Lower lobe of right lung (tissue), 2 donors: ENCODE measurements around the gene AVPI1. TPM values are rescaled to one million over a fixed set of nuclear protein-coding genes. Genes with fewer than 3 reads are reported as not detected.

ENCODE experiments used
- ATAC-seq, 2 donors: fragments of 200-7000 bp; cut with Tn5 transposase; one replicate each; pipeline ENCODE4 v1.9.1; 2020 to 2022; ENCODE audit warnings: mild to moderate bottlenecking in 2 of 2, moderate library complexity in 2 of 2
- DNase-seq: peaks from one replicate; pipeline ENCODE4 v3.0.0-alpha.2; 2020
- H3K27ac ChIP-seq: fragments of 200-600 bp; one replicate; pipeline ENCODE4 v1.8.0; 2022
- H3K27me3 ChIP-seq: fragments of 200-600 bp; one replicate; pipeline ENCODE4 v1.8.0; 2022; ENCODE audit warnings: low read depth
- H3K36me3 ChIP-seq: fragments of 200-600 bp; one replicate; pipeline ENCODE4 v1.8.0; 2022; ENCODE audit warnings: mild to moderate bottlenecking
- H3K4me1 ChIP-seq: fragments of 200-600 bp; one replicate; pipeline ENCODE4 v1.8.0; 2022
- H3K4me3 ChIP-seq: fragments of 200-600 bp; one replicate; pipeline ENCODE4 v1.8.0; 2022; ENCODE audit warnings: mild to moderate bottlenecking
- H3K9me3 ChIP-seq: fragments of 200-600 bp; one replicate; pipeline ENCODE4 v1.8.0; 2022
- CTCF ChIP-seq: fragments of 200-600 bp; IDR thresholded peaks from one replicate; pipeline ENCODE4 v1.8.0; 2022; ENCODE audit warnings: antibody characterized with exemption, mild to moderate bottlenecking
- intact Hi-C: fragments of 100-400 bp; cut with DNase I; formaldehyde crosslinking; loops from one replicate; pipeline ENCODE4 v1.11.0; 2022
- total RNA-seq: library from RNA; stranded (reverse); fragmentation: NEBNext Ultra II Directional; extraction: Animal tissue kit (Norgen Biotek cat#: 25700); gene quantifications from one replicate; pipeline ENCODE4 v1.2.1, GENCODE V29; 2021
- donor health status: DM: no; HTN: yes; CAD: no; lungs with severe emphysema.

The AVPI1 gene
- total RNA-seq, 1 donor from 2014 or later: 22.6 TPM

GRCh38 chr10:97676770-97677581, 10.1 kb downstream of the AVPI1 start:
- Histone ChIP-seq H3K27ac (no peak overlapping the region), H3K36me3 (peaks cover 70% of the 10 kb centered on the region), H3K9me3 (no peaks in the 10 kb centered on the region), H3K27me3 (no peaks in the 10 kb centered on the region), H3K4me3 (no peak overlapping the region), H3K4me1 (peaks cover 9% of the 10 kb centered on the region)
- peak; percentile 91 for TF ChIP-seq CTCF
- DNase-seq (no peak), ATAC-seq (peak; percentile 88 to 89)
- intact Hi-C loops: no loop called here

- DNase-seq: no peak
- intact Hi-C loops: no loop called here
- ATAC-seq: no peak
Observed at GRCh38 chr10:97675222-97675621, 11.8 kb downstream of the AVPI1 start.

GRCh38 chr10:97673736-97674525, 13.1 kb downstream of the AVPI1 start:
- peaks cover 7% of the 10 kb centered on the region for H3K4me1 ChIP-seq
- peaks cover 88% of the 10 kb centered on the region for H3K36me3 ChIP-seq
- no peaks in the 10 kb centered on the region for H3K27me3 ChIP-seq
- no peak for DNase-seq
- intact Hi-C loops: no loop called here
- no peaks in the 10 kb centered on the region for H3K9me3 ChIP-seq
- H3K27ac ChIP-seq: no peak overlapping the region
- H3K4me3 ChIP-seq: no peak overlapping the region
- TF ChIP-seq CTCF: no peak
- ATAC-seq: no peak

More at GRCh38 chr10:97675222-97675621, 11.8 kb downstream of the AVPI1 start:
- Histone ChIP-seq H3K27ac (no peak overlapping the region), H3K4me1 (peaks cover 7% of the 10 kb centered on the region), H3K9me3 (no peaks in the 10 kb centered on the region), H3K36me3 (peaks cover 86% of the 10 kb centered on the region), H3K4me3 (no peak overlapping the region), H3K27me3 (no peaks in the 10 kb centered on the region)
- no peak for TF ChIP-seq CTCF

- TF ChIP-seq CTCF: no peak
- Histone ChIP-seq H3K36me3 (peaks cover 89% of the 10 kb centered on the region), H3K27me3 (no peaks in the 10 kb centered on the region), H3K27ac (no peak overlapping the region), H3K4me3 (no peak overlapping the region), H3K9me3 (no peaks in the 10 kb centered on the region), H3K4me1 (no peaks in the 10 kb centered on the region)
- DNase-seq: no peak
- ATAC-seq: no peak
- intact Hi-C loops: no loop called here
Observed at GRCh38 chr10:97669571-97669970, 17.5 kb downstream of the AVPI1 start.

- intact Hi-C loops: no loop called here
Observed at GRCh38 chr10:97667463-97667862, 19.6 kb downstream of the AVPI1 start.

More at GRCh38 chr10:97667463-97667862, 19.6 kb downstream of the AVPI1 start:
- ATAC-seq: no peak
- H3K9me3 ChIP-seq: no peaks in the 10 kb centered on the region
- H3K4me3 ChIP-seq: no peak overlapping the region
- peaks cover 96% of the 10 kb centered on the region for H3K36me3 ChIP-seq
- H3K27ac ChIP-seq: no peak overlapping the region
- H3K27me3 ChIP-seq: no peaks in the 10 kb centered on the region
- DNase-seq: no peak
- H3K4me1 ChIP-seq: no peaks in the 10 kb centered on the region
- no peak for TF ChIP-seq CTCF
